Midbrain (tissue), 1 donor: Measurements from ENCODE around the gene LCOR.
"Not testable (repeated sequence)": the region's sequence is repeated elsewhere in the genome, so short reads cannot be mapped to it uniquely, and the experiment has no call there.

Experiments used
- DNase-seq: peaks from one replicate; lab custom pipeline; 2025; lab: John Stamatoyannopoulos, UW

Gene LCOR

DNA sequence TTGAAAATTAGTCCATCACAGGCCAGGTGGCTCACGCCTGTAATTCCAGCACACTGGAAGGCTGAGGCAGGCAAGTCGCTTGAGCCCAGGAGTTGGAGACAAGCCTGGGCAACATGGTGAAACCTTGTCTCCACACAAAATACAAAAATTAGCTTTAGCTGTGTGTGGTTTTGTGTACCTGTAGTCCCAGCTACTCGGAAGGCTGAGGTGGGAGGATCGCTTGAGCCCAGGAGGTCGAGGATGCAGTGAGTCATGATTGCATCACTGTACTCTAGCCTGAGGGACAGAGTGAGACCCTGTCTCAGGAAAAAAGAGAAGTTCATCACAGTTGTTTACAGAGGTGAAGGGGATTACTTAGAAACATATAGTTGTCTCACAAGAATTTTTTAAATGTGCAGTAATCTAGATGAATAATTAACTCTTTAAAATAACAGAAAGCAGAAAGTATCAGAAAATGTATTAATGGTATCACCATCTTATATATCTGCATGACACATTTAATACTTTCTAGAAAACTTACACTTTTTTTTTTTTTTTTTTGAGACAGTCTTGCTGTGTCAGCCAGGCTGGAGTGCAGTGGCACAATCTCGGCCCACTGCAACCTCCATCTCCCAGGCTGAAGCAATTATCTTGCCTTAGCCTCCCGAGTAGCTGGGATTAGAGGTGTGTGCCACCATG lies 8.9 kb downstream of the LCOR start:
- DNase-seq = no peak

- DNase-seq = no peak
Observed at GRCh38 chr10:96842896-96843723, 11.0 kb downstream of the LCOR start.

- no peak for DNase-seq
Observed at GRCh38 chr10:96843823-96844222, 11.7 kb downstream of the LCOR start.

- DNase-seq = no peak
Observed at GRCh38 chr10:96846395-96846794, 14.3 kb downstream of the LCOR start.

DNA sequence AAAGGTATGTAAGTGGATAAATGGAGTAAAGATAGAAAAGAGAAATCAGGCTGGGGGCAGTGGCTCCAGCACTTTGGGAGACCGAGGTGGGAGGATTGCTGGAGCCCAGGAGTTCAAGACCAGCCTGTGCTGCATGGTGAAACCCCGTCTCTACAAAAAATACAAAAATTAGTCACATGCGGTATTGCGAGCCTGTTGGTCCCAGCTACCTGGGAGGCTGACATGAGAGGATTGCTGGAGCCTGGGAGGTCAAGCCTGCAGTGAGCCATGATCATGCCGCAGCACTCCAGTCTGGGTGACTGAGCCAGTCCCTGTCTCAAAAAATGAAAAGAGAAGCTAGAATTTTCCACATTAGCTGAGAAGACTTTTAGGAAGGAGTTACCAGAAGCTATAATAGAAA lies 14.8 kb downstream of the LCOR start:
- DNase-seq = no peak

- not testable (repeated sequence) for DNase-seq
Observed at GRCh38 chr10:96847356-96847755, 15.3 kb downstream of the LCOR start.

- DNase-seq = no peak
Observed at GRCh38 chr10:96850113-96850512, 18.0 kb downstream of the LCOR start.

DNA sequence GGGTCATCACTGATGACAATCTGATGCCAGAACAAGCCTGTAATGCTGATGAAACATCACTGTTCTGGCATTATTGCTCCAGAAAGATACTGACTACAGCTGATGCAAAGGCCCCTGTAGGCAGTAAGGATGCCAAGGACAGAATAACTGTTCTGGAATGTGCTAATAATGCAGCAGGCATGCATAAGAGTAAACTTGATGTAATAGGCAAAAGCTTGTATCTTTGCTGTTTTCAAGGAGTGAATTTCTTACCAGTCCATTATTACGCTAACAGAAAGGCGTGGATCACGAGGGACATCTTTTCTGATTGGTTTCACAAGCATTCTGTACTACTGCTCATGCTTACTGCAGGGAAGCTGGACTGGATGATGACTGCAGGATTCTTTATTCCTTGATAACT lies 18.7 kb downstream of the LCOR start:
- DNase-seq = no peak

- no peak for DNase-seq
Observed at GRCh38 chr10:96851281-96851680, 19.2 kb downstream of the LCOR start.

DNA sequence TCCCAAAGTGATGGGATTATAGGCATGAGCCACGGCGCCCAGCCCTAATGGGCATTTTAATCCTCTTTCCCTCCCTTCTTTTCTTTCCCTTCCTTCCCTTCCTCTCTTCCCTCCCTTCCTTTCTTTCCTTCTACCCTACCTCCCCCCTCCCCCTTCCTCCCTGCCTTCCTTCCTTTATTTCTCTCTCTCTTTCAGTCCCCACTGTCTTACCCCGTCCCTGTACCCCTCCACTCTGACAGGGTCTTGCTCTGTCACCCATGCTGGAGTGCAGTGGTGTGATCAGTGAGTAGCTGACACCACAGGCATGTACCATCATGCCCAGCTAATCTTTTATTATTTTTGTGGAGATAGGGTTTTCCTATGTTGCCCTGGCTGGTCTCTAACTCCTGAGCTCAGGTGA lies 24.2 kb downstream of the LCOR start:
- DNase-seq = no peak

DNA sequence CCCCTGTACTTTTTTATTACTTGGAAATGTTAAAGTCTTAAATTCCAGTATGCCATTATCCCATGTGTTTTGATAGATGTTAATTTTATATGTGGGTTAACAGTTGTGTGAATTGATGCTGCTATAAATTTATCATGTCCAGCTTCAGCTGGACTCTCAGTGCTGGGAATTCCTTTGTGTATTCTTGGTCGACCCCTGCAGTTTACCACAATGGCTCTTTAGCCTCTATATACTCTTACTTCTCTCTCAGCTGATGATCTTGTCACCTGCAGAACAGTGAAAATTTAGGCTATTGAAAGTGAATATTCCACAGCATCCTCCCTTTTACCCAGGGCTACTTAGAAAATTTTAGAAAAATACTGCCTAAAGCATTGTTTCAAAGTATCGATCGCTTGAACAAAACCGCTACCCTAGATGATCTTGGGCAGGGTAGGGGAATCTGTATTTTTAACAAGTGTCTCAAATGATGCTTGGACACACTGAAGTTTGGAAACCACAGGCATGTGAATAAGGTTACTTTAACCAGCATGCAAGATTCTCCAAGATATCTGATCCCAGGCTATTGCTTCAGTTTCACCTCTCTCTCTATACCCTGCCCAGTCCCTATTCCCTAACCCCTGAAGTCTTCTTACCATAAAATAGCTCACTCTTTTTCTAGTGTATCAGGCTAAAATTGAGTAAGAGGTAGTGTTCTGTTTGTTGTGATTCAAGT lies 25.4 kb downstream of the LCOR start:
- no peak for DNase-seq

- DNase-seq = no peak
Observed at GRCh38 chr10:96858038-96858705, 26.1 kb downstream of the LCOR start.

DNA sequence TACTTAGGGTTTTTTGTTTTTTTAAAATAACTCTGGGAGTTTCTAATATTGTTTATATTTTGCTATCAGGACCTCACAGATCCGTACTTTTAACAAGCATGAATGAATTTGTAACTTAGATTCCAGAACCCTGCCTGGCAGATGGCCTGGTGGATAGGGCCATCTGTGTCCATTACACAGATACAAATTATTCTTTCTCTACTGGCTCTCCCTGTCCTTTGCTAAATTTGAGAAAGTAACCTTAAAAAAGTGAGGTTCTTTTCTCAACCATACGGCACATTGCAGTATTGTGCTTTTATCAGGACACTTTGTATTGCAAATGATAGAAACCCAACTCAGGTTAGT lies 26.6 kb downstream of the LCOR start:
- no peak for DNase-seq

DNA sequence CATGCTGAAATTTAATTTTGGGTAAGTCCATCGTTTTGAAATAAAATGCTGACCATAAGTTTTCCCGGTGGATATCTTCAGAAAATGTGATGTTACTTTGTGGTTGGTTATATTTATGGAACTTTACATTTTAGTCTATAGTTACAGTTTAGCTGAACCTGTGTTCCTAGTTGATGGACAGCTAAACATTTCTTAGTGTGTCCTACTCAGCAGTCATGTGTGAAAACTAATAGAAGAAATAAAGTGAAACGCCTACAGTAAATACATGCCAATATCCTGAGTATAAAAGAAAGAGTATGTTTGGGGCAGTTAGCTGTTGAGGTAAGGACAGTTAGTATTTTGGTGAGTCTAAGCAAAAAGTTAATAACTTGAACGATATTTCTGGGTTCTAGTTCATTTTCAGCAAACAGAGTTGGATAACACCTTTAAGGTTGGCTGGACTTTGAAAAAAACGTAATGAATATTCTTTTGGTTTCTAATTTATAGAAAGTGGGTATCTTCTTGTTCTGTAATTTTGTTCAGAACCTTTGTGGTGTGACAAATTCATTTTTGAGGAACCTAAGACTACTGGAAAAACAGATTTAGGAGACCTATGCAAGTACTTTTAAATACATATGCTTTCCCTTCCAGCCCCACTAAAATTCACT lies 28.7 kb downstream of the LCOR start:
- DNase-seq = no peak

DNA sequence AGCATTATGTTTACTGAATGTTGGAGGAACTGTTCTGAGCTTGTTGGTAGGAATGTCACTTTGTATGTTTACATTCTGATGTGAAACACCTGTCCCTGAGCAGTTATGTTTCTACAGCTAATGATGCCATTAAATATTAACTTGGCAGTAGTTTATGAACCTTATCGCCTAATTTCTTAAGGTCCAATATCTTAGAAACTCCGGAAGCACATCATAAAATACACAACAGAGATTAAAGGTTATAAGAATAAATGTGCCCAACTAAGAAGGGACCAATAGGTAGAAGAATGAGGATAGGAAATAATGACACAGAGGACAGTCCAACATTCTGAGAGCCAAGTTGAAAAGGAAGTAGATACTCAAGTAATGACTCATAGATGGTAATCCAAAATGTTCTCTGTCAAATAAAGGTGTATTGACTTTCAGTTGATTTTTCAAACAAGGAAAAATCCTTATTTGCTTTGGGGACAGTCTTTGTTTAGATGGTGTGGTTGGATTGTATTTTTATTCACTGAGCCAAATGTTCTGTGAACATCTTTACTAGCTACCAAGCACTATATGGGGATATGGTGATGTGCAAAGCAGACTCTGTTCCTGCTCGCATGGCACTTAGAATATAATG lies 31.9 kb downstream of the LCOR start:
- DNase-seq = no peak

DNA sequence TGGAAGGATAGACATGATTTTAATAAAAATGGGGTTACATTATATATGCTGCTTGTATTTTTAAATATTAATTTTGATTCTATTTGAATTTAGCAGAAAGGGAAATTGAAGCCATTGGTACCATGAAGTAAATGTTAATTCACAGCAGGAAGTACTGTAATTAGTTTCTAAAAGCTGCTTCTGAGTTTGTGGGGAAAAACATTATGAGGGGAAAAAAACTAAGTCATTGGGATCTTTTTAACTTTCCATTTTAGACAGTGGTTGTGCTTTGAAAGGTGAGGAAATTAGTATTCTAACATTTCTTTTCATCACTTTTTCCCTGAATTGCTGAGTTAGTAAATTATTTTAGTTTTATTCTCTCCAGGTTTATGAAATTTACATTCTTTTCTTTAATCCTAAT lies 41.0 kb downstream of the LCOR start:
- DNase-seq = no peak

DNA sequence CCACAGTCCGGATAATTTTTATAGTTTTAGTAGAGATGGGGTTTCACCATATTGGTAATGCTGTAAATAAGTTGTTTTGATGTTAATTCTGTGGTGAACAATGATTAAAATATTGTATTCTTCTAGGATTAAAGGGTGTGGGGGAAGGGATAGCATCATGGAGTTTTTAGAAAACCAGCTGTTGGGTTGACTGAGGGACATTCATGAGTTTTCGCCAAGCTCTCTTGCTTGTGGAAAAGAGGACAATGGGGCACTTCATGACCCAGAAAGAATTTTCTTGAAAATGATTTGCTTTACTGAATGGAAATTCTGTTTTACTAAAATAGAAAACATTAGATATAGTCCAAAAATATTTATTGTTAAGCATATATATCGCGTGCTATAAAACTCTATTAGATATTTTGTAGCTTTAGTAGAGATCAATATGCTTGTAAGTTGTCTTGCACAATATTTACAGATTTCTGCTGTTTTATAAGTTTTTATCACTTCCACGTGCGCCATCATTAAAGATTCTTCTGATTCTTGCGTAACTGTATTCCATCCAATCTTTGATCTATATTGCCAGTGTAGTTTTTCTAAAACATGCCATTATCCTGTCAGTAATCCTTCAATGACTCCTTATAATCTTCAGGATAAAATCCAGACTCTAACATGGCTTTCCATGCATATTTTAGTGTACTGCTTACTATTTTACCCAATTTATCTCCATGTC lies 41.8 kb downstream of the LCOR start:
- peak; percentile 78 for DNase-seq

GRCh38 chr10:96878057-96878456 lies 46.0 kb downstream of the LCOR start:
- DNase-seq = no peak

DNA sequence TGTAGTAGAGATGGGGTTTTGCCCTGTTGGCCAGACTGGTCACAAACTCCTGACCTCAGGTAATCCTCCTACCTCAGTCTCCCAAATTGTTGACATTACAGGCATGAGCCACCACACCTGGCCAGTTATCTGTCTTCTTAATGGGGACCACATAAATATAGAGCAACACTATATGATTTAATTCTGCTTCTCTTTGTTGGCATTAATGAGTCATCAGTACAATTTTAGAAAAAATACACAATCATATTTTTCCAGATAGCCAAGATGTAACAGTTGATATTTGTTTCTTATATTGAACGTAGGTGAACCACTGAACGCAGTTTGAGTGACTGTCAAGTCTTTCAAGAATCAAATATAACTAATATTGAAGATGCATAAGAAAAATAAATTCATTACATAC lies 48.5 kb downstream of the LCOR start:
- no peak for DNase-seq

DNA sequence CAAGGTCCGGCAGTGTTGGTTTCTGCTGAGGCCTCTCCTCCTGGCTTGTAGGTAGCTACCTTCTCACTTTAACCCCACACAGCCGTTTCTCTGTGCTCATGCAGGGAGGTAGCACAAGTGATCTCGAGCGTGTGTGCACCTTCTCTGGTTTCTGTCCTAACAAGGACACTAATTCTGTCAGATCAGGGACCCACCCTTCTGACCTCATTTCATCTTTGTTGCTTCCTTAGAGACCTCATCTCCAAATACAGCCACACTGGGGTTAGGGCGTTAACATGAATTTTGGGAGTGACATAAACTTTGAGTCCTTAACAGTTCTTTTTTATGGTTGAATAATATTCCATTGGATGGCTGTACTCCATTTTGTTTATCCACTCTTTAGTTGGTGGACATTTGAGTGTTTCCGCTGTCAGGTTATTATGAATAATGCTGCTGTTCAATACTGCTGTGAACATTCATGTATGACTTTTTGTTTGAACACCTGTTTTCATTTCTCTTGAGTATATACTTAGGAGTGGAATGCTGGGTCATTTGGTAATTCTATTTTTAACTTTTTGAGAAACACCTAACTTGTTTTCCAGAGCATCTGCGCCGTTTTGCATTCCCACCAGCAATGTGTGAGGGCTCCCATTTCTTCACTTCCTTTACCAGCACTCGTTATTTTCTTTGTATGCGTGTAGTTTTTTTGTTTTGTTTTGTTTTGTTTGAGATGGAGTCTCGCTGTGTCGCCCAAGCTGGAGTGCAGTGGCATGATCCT lies 57.5 kb downstream of the LCOR start:
- no peak for DNase-seq
